GM18861 (cell line): ENCODE measurements around the gene CTNNA3.

Experiments
- ATAC-seq: cut with Tn5 transposase; IDR thresholded peaks from one replicate; pipeline ENCODE4 v1.9.1; 2021; ENCODE audit not compliant: unreplicated experiment

Gene CTNNA3

DNA sequence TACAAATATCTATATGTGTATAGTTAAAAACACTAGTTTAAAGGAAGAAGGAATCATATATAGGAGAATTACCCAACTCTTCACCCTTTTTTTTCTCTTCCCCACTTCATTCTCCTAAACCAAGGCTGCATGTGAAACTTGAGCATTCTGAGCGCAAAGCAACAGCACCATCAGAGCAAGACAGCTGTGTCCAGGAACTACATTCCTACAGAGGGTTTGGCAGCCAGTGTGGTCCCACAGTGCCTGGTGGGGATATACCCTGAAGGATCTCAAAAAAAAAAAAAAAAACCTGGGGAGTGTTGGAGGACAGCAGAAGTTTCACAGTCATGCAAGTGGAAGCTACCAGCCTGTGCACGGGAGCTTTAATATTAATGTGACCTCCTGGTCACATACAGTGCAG lies 310.4 kb downstream of the CTNNA3 start:
- no peak for ATAC-seq

DNA sequence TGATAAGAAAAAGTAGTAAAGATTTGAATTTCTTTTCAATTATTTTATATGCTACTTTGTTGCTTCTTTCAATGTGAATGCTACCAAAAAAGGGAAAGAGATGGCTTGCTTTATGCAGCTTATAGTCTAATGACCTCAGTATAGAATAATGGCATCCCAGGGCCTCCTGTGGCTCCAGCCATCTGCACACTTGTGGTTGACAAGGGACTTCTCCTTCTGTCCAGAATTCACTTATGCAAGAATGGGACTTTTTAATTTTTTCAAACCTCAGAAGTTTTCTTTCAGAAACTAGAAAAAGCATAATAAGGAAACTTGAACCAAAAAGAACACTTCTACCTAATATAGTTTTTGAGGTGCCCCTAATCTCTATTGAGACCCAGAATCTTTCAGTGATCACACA lies 310.9 kb downstream of the CTNNA3 start:
- ATAC-seq: no peak

DNA sequence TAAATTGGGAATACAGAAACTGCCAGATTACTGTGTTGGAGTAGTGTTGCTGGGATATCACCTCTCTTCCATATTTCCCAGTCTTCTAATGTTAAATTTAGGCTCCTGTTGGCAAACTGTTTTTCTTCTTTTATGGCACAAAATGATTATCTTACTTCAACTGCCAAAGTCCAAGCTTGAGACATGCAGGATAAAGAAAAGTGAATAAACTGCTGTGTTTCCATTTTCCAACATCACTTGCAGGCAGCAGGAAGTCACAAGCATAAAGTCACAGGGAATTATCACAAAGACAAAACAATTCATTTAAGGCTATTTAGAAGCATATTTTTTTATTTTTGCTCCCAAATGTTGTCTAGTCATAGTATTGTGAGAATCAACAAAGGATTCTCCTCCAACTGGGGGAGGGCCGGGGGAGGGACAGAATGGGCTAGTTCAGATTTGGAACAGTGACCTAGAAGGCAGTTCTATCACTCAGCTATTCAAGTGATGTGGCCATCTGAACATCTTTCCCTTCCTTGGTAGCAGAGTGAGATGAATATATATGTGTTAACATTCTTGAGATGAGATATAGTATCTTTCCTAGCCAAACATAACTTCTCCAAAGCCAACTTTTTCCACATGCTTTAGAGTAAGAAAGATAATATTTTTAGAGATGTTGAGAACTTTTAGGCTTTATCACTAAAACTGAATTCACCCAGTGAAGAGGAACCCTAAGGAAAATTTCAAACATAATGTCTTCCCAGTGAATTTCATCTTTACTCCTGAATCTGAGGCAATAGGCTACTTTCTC lies 364.7 kb downstream of the CTNNA3 start:
- no peak for ATAC-seq

DNA sequence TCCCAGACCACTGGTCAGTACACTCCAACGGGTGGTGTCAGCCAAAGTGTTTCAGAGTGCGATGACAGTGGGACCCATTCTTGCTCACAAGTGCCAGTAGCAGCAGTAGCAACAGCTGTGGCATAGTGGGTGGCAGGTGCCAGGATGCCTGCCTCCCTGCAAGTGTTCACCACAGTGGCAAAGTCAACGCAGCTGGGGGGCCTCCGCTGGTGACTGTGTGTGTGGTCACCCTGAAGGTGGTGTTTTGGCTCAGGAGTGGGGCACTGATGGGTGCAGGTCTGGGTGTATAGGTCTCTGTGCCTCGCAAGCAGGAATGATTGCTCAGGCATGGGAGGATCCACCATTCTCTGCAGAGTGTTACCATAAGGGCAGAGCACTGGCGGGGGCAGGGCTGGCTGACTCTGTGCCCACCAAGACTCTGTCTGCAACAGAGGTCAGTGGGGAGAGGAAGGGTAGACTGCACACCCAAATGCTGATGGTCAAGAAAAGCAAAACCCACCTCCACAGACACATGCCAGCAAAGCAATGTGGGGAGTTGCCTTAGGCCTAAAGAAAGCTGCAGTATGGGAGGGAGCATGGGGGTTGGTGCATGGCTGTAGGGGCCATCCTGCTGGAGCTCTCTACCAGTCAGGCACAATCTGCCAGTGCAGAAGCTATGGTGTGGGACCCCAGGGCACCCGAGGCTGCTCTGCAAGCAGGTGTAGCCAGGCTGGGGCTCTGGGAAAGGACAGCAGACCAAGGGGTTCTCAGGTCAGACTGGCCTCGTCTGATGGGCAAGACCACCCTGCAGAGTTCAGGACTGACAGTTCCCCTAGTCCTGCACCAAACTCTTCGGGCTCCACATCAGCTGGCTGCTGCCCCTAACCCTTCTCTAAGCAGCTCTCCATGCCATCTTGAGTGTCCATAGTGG lies 368.1 kb downstream of the CTNNA3 start:
- ATAC-seq: no peak

DNA sequence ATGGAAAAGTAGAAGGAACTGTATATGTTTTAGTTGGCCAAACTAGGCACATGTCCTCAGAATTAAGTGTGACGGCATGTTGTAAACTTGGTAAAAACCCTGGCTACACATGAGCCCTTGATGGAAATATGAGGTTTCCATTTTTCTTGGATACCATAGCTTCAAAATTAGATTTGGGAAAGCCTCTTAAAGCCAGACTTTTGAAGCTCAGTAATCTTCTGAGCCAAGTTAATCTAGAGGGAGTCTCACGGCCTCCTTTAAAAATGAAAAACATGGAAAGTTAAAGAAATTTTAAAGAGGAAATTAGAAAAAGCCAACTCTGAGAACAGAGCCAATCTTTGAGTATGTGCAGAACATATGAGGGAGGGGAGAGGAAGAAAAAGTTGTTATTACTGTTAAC lies 376.0 kb downstream of the CTNNA3 start:
- no peak for ATAC-seq

DNA sequence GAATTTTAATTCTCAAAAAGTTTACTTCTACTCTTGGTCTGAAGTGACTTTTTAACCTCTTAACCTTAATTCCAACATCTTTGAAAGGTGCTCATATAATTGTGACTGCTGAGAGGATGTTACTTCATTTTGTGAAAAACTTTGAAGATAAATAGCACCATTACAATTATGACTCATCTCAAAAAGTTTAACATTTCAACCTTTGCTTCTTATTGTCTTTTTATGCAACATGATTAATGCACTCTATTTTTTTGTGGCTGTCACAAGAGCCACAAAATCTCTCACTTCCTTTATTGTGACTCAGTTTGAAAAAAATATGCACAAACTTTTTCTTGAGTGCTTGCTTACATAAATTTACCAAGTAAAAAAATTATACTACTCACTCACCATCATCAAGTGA lies 387.1 kb downstream of the CTNNA3 start:
- ATAC-seq: no peak

DNA sequence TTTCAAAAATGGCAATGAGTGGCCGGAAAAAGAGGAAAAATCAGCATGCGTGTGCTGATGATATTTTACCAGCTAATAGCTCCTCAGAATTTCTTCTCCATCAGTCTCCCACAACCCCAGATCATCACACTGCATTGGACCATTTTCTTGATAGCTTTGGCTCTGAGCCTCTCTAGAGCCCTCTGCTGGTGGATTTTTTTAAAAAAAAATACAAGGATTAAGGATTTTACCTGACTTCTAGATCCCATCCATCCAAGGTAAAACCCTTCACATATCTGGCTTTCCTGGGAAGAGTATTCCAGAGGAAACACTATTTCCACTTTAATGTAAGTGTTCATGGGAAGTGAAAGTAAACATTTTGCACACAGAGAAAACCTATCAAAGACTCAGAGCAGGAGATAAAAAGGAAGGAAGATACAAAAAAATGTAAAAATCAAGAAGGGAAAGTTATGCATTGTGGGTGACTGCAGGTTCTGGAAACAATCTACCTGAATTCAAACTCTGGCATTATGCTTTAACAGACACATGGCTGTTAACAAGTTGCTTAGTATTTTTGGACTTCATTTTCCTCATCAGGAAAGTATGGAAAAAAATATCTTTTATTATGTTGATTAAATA lies 389.3 kb downstream of the CTNNA3 start:
- no peak for ATAC-seq

DNA sequence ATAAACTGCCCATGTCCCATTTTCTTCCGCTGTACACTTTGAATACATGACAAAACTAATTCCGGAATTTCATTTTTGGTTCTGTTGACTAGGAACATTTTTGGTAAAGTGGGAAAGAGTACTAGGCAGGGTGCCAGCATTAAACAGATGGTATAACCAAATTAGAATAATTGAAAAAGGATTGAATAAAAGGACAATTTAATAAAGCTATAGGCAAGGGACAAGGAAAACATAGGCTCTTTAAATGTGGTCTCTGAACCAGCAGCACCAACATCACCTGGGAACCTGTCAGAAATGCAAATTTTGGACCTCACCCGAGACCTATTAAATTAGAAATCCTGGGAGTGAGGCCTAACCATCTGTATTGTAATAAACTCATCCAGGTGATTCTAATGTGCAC lies 393.3 kb downstream of the CTNNA3 start:
- ATAC-seq: no peak

DNA sequence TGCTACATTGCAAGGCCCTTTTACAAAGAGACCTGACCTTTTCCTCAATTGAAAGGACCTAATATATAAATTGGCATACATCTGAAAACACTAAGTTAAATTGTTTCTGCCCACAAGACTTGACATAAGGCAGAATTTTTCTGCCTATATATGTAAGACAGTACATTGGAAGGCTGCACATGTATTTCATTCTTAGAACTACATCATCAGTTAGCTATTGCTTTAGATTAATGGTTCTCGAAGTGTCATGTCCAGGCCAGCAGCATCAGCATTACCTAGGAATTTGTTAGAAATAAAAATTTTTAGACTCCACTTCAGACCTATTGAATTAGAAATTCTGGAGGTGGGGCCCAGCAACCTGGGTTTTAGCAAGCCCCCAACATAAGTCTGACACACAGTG lies 396.2 kb downstream of the CTNNA3 start:
- ATAC-seq: no peak

DNA sequence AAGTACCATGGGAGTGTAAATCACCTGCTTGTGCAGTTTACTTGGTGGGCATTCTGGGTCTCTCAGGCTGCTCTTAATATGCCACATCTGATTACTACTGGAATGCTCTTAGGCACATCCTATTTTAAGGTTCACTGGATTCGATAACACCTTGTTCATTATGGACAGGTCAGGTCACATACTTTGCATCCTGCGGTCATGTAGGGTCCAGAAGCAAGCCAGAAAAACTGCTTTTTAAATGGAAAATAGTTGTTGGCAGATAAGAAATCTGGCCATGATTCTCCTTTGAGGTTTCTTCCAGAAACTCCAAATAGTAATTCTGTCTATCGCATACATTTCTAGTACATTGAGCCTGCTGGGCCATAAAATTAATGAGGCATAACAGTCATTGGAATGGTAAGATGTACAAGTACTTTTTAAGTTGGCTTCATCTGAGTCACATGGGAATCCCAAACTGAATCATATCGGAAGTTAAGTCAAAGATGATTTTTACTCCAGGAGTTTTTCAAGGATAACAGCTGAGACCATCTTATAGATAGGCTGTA lies 398.3 kb downstream of the CTNNA3 start:
- ATAC-seq: no peak

DNA sequence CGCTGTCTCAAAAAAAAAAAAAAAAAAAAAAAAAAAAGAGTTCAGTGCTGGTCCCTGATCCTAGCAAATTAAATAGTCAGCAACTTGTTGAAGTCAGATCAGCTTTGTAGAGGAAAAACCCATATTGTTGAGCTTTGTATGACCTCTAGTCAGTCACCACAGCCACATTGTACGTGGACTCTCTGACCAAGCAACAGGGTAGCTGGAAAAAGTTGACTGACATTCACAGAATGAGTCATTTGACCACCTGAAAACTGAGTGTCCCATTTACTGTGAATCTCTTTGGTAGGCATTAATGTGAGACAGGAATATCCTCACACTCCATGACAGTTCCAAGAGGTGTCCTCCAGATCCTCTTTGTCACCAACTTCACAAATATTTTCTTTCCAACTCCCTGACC lies 399.1 kb downstream of the CTNNA3 start:
- ATAC-seq: no peak

DNA sequence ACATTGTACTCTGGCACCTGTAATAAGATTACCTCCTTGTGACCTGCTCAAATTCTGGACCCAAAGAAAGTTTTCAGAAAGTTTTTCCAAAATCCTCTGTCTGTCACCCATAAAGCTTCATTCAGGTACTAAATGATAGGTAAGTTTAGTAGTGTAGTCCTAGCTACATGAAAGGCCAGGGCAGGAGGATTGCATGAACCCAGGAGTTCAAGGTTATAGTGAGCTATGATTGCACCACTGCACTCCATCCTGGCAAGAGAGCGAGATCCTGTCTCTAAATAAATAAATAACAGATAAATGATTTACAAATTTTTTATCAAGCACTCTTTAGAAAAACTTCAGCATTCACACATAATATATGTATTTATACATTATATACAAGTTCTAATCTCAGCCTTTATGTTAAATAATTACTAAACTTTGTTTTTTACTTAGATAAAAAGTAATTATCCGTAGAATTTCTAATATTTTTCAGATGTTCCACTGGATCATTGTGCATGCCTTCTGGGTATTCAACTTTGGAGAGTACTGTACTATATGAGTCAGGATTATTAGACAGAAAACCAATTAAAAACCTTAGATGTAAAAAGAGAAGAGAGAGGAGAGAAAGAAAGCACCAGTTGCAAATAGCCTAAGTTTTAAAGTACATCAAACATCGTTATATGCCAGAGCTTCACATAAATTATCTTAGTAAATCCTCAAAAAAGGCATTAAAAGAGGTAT lies 407.1 kb downstream of the CTNNA3 start:
- no peak for ATAC-seq

DNA sequence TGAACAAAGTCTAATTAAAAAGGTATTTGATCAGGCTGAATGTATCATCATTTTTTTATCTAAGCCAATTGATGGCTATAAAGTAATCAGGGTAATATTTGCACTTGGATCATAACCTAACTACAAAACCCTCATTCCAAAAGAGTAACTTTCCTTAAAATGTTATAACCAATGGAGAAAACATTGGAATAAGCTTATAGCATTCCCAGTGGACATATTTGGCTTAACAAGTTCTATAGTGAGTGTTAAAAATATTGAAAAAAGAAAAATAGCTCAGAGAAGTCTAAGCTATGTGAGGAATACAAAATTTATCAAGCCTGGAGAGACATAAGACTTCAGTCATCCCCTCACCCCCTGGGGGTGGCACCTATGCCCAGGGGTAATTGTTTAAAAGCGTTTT lies 411.4 kb downstream of the CTNNA3 start:
- no peak for ATAC-seq

DNA sequence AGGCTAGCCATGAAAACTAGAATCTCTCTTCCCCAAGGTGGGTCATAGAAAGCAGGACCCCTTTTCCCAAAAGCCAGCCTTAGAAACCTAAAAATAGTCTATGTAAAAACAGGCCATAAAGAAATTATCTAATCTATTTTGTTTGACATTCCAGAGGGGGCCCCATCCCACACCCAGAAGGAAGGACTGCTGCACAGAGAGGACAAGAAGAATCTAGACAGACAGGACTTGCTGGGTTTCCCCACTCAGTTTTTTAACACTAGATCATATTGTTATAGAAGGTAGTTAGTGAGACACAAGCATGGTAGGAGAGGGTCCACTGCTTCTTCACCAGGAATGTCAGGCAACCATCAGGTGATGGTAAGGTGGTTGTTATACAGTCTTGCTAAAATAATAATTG lies 413.1 kb downstream of the CTNNA3 start:
- no peak for ATAC-seq

DNA sequence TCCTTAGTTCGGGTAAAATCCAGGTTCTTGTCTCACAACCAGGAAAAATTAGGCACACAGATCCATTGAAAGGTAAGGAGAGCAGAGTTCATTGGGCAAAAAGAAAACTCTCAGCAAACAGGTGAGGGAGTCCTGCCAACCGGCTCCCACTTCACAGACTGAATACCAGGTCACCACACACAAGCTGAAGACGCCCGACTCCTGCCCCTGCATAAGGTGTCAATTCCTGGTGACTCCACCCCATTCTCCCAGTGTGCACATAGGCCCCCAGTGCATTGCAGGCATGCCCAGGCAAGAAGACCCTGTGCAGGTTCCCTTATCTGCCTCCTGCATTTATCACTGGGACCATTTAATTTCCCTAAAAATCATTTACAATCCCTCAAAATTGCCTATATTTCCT lies 415.6 kb downstream of the CTNNA3 start:
- ATAC-seq: no peak

DNA sequence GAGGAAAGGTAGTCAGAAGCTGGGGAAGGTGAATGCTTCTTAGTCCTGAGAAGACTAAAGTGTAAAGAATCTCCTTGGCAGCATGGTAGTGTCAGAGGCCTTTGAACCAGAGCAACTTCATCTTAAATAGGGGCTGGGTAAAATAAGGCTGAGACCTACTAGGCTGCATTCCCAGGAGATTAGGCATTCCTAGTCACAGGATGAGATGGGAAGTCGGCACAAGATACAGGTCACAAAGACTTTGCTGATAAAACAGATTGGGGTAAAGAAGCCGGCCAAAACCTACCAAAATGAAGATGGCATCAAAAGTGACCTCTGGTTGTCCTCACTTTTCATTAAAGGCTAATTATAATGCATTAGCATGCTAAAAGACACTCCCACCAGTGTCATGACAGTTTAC lies 418.6 kb downstream of the CTNNA3 start:
- no peak for ATAC-seq

DNA sequence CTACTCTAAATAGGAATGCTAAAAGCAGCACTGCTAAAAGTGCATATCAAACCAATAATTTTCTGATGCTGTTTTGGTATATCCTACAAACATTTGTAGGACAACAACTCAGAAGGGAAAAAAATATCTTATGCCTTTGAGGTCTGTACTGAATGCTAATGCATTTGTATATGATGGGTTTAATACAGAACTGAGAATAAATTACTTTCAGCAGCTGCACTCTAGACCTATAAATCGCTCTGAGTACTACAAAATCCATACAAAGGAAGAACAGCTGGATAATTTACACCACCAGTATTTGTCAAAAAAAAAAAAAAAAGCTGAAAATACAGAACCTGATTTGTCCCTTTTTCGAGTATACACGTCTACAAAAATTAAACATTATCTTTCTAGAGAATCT lies 426.2 kb downstream of the CTNNA3 start:
- no peak for ATAC-seq

DNA sequence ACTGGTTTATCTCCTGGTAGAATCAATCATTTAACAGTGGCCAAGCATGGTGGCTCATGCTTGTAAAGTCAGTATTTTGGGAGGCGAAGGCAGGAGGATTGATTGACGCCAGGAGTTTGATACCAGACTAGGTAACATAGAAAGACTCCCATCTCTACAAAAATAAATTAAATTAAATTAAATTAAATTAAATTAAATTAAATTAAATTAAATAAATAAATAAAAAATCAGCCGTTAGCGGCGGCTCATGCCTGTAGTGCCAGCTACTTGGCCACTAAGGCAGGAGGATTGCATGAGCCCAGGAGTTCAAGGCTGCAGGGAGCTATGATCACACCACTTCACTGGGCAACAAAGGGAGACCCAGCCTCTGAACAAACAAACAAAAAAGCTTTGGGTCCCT lies 427.8 kb downstream of the CTNNA3 start:
- ATAC-seq: no peak

DNA sequence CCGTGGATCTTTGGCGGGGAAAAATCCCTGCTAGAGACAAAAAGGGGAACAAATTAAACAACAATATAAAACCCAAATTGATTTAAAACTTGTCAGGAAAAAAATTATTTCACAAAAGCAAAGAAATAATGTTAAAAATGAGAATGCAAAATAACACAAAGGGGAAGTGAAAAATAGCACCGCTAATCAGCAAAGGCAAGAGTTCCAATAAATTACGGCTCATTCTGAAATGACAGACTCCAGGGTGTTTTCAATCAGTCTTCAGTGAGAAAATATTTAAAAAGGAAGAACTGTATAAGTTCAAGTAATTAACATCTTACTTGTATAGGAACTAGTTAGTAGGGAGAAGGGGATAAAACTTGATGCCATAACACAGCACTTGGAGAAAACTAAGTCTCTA lies 433.3 kb downstream of the CTNNA3 start:
- ATAC-seq: no peak

DNA sequence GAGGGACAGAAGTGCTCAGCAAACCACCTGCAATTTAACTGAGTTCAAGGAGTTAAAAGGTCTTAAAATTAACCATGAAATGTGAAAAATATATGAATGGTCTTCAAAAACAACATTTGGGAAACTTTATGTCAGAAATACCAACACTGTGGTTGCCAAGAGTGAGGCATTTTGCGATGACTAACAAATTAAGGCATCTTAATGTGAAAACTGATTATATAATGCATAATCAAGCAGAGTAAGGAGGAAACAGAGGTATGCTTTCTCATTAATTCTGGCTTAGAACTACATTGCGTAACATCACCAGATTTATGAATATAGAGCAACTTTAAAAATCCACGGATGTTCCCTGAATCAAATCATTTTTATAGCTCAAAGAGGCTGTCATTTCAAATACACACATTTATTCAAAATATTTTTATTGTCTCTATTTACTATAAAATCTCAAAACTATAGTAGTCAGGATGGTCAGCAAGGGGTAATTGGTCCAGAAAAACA lies 434.6 kb downstream of the CTNNA3 start:
- ATAC-seq: no peak
